Measurements from ENCODE around the gene OR8K5.
"Not testable (repeated sequence)": the region's sequence is repeated elsewhere in the genome, so short reads cannot be mapped to it uniquely, and the experiment has no call there.

The OR8K5 gene, protein sequence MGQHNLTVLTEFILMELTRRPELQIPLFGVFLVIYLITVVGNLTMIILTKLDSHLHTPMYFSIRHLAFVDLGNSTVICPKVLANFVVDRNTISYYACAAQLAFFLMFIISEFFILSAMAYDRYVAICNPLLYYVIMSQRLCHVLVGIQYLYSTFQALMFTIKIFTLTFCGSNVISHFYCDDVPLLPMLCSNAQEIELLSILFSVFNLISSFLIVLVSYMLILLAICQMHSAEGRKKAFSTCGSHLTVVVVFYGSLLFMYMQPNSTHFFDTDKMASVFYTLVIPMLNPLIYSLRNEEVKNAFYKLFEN

DNA sequence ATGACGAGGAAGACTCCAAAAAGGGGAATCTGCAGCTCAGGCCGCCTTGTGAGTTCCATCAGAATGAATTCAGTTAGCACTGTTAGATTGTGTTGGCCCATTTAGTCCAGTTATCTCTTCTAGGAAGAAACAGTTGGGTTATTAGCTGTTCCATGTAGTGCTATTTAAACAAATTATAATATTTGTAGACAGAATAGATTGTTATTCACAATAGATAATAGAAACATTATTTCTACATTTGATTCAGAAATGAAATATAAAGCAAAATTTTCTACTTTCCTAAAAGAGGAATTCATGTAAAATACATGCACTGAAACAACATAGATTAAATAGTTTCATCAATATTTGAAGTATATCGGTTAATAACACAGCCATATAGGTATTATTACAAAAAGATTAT lies at the start of gene OR8K5:
Gene OR8K5 (minus strand): TSS at position 101 of the 400 bp plus-strand sequence. CDS start 0 bp downstream, at position 101.
- DNase-seq (ENCODE audit: low spot score) = no peak

DNA sequence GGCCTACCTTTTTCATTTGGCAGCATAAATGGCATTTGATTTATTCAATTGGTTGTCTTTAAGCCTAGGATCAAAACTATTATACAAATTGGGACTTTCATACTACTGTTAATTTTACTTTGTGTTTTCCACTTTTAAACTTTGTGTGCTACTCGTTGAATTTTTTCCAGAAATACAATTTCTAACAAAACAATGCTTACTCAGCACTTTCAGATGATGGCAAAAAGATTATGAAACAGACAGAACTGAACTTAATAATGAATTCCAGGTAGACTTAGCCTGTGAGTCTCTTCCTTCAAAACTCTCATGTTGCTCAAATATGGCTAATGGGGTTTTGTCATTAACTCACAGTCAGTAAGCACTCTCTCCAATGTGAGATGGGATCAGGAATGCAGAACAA lies 47.7 kb upstream of the OR8K5 start:
- DNase-seq (ENCODE audit: low spot score) = no peak

DNA sequence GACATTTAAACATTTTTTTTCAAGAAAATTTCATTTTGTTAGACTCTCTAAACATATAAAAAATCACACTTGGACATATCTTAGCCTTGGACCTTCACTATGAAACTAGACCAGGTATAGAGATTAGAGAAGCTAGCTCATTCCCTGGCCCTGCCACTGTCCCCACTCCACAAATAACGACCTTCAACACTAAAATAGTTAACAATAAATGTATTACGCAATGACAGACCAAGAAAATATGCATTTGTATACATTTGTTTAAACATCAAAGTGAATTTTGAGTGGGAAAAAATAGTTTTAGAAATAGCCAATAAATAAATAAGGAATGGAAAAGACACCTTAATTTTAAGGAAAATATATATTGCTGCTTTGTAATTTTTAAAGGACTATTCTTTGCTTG lies 37.2 kb upstream of the OR8K5 start:
- DNase-seq (ENCODE audit: low spot score) = no peak

DNA sequence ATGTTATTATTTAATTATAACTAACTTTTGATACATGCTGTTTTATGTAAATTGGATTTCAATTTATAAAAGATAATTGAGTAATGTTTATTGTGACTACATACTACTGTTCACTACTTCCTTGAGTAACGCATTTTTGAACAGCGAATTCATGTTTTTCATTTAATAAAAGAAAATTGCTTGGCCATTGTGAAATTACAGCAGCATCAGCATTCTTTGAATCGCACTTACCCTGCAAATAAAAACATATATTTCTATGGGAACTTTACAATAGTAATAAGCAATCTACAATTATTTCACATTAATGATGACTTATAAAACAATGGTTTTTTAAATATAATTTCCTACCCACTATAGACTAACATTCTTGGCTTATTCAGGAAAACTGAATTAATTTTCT lies 36.6 kb upstream of the OR8K5 start:
- no peak for DNase-seq (ENCODE audit: low spot score)

DNA sequence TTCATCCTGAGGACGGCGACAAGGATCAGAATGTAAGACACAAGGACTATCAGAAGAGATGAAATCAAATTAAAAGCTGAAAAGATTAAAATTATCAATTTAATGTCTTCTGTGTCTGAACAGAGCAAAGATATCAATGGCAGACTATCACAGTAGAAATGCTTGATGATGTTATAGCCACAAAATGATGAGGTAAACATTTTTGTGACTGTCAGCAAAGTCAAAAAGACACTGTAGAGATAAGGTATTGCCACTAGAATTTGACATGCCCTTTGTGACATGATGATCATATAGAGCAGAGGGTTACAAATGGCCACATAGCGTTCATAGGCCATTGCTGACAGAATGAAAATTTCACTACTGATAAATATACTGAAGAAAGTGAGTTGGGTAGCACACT lies 28.5 kb upstream of the OR8K5 start:
- DNase-seq (ENCODE audit: low spot score) = no peak

DNA sequence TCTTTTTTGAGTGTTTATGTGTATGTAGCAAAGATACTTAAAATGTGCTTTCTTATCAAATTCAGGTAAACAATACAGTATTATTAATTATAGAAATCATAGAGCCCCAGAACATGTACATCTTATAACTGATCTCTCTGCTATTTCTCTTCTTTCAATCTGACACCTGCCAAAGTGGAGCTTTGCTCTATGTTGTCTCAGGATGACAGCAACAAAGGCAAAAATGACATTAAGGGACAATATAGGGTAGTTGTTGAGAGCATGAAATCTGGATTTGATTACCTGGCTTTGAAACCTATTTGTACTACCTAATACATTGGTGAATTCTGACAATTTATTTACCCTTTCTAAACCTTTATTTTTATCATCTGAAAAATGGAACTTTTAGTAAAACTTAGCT lies 23.3 kb upstream of the OR8K5 start:
- DNase-seq (ENCODE audit: low spot score) = no peak

DNA sequence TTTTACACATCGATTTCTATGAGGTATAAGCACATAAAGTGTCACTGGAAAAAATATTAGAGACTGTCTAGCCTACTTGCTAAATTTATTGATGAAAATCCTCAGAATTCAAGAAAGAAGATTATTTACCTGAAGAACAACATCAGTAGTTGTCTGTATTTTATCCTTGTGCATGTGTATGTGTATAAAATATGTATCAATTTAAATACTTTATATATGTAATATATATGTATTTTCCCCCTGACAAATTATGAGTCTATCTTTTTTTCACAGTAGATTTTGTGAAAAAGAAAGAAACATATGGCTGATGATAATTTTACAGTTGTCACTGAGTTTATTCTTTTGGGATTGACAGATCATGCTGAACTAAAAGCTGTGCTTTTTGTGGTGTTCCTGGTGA lies 16.2 kb upstream of the OR8K5 start, which contains the start of gene OR5J2:
Gene OR5J2 (plus strand): TSS at position 301 of the 400 bp plus-strand sequence. CDS start 0 bp downstream, at position 301.
- DNase-seq (ENCODE audit: low spot score) = no peak

DNA sequence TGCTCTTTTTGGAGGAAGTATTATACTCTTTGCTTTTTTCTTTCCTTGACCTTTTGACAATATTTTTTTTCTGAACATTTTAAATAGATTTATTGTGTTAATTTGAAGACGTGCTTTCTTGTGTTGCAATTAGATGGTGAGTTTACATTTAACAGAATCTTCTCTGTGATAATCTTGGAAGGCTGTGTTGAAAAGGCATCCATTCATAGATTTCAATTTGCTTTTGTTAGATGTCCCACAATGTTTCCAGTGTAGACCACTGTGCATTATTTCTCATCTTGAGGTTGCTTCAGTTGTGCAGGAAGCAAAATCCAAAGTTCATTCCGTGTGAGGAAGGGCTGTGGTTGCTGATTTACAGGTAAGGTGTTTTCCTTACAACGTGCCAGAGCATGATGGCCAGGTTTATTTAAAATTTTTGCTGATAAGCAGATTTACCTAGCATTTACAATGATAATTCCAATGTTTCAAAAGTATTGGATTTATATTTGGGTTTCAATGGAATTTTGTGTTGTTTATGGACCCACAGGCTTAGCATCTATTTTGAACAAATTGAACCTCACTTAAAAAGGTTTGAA lies 12.2 kb upstream of the OR8K5 start:
- DNase-seq (ENCODE audit: low spot score) = no peak

DNA sequence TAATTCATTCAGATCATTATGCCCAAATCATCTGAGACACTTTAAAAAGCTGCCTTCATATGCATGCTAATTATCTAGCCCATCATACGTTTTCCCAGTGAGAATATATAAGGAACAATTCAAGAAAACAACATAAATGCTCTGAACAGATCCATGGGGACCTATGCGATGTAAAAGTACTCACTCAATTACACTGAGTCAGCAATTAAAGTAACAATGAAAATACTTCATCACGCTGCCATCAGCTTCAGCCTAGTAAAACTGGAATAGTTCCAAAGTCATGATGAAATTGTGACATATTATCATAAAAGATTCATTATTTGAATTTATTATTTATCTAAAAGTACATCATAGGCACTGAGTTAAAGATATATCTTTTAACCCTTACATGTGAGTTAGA lies 3.7 kb upstream of the OR8K5 start:
- DNase-seq (ENCODE audit: low spot score) = no peak

DNA sequence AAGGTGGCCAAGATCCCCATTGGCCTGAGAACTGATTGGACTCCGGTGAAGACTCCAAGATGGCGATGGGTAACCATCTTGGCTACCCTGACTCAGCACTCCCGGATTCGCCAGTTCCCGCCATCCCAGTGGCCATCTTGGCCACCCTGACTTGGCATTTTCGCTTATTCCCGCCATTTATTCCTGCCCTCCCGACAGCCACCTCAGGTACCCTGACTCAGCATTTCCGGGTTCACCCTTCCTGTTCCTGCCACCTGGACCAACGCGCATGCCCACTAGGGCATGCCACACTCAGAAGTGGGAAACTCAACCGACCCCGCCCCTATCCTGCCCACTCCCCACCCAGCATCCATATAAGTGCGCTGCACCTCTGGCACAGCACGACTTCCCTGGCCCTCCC lies 7.8 kb downstream of the OR8K5 start:
- DNase-seq (ENCODE audit: low spot score) = no peak

DNA sequence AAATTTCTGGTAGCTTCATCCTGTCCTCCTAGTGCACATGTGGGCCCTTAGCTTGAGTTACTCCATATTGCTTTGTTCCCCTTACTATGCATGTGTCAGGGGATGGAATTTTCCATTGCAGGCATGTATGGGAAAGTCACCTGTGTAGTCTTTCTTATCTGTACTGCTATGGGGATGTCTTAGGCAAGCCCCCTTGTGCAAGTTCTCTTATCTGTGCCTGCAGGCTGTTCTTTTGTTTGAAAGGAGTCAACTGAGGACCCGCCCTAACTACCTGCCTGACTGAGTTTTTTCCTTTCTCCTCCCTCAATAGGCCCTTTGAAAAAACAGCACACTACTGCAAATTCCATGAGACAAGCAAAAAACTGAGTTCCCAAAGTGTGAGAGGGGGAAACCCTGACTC lies 8.7 kb downstream of the OR8K5 start:
- no peak for DNase-seq (ENCODE audit: low spot score)

DNA sequence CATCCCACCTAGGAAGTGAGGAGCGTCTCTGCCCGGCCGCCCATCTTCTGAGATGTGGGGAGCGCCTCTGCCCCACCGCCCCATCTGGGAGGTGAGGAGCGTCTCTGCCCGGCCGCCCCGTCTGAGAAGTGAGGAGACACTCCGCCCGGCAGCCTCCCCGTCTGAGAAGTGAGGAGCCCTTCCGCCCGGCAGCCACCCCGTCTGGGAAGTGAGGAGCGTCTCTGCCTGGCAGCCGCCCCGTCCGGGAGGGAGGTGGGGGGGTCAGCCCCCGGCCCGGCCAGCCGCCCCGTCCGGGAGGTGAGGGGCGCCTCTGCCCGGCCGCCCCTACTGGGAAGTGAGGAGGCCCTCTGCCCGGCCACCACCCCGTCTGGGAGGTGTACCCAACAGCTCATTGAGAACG lies 16.4 kb downstream of the OR8K5 start:
- not testable (repeated sequence) for DNase-seq (ENCODE audit: low spot score)

DNA sequence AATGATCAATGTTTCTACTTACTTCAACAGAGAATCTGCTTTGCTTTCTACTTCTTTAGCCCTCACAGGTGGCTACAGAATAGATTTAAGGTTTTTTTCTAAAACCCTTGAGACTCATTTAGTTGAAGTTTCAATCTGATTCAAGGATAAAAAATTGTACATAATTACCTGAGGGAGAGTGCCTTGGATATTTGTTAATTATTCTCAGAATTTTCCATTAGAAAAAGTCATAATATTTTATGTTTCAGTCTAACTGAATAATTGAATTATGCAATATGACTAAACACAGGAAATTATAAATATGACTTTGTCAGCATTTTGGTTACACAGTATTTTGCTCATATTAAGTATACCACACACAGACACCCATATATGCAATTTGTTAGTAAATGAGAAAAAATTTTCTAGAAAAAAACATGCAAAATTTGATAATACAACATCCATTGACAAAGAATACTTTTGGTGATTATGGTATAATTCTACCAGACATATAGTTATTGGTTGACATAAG lies 19.9 kb downstream of the OR8K5 start, which contains the start of gene OR8J3:
Gene OR8J3 (minus strand): TSS at position 51 of the 511 bp plus-strand sequence. CDS start 2,483 bp downstream, outside the sequence.
- DNase-seq (ENCODE audit: low spot score) = no peak

DNA sequence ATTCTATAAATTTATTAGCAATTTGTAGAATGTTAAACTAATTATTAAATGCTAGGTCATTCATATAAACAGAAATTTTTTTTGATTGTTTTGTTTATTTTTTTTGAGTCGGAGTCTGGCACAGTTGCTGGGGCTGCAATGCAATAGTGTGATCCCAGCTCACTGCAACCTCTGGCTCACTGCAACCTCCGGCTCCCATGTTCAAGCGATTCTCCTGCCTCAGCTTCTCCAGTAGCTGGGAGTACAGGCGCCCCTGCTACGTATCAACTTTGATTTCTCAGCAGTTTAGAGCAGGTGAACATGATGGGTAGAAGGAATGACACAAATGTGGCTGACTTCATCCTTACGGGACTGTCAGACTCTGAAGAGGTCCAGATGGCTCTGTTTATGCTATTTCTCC lies 38.0 kb downstream of the OR8K5 start, which contains the start of gene OR8H3:
Gene OR8H3 (plus strand): TSS at position 301 of the 400 bp plus-strand sequence. CDS start 0 bp downstream, at position 301.
- no peak for DNase-seq (ENCODE audit: low spot score)

Measured in CD4-positive, alpha-beta T cell treated with Interleukin-2 at 100 ng/mL for 4 hours (primary cell).